Endothelial cell of umbilical vein (primary cell): ENCODE results near the gene GSPT1. TPM values are rescaled to one million over a fixed set of nuclear protein-coding genes. Genes with fewer than 3 reads are reported as not detected.

Experiments used
- BruUV-seq: library from RNA; stranded (reverse); fragments of 400-500 nt; replicated peaks from 2 replicates; lab custom pipeline; 2021; lab: Mats Ljungman, UMichigan
- CTCF ChIA-PET: fragments of 300-600, 350-600 bp; sonication (Branson Sonifier 250); formaldehyde crosslinking; loops from one replicate; lab custom pipeline; 2021; ENCODE audit warnings: antibody characterized with exemption, inconsistent platforms; lab: Charles Lee
- POLR2A ChIA-PET: fragments of 300-600, 350-600 bp; sonication (Branson Sonifier 250); formaldehyde crosslinking; loops from one replicate; lab custom pipeline; 2021; ENCODE audit warnings: antibody characterized with exemption, inconsistent platforms; lab: Charles Lee
- DNase-seq: peaks from one replicate; pipeline ENCODE4 v3.0.0-alpha.2; 2011; ENCODE audit warnings: low read depth, low spot score
- FAIRE-seq: peaks from 2 replicates; lab custom pipeline; 2011; peaks lifted over from hg19 to GRCh38; lab: Jason Lieb, UNC
- H2AFZ ChIP-seq: 2 replicates; pipeline ENCODE4 v1.6.0; 2012; ENCODE audit warnings: low read depth, low read length, control low read depth, inconsistent platforms
- H3K27ac ChIP-seq: 2 replicates; pipeline ENCODE4 v1.5.1; 2011; ENCODE audit warnings: low read depth, mild to moderate bottlenecking, control low read depth, low read length, moderate library complexity; ENCODE audit not compliant: insufficient read depth
- H3K27me3 ChIP-seq, 2 experiments: 2 replicates each; pipeline versions ENCODE4 v1.6.0 to v1.6.1; 2011; ENCODE audit warnings: low read length in 2 of 2, mixed read lengths in 1 of 2; ENCODE audit not compliant: control insufficient read depth in 2 of 2, insufficient read depth in 2 of 2
- H3K36me3 ChIP-seq, 2 experiments: 2 replicates in 1 of 2; 3 replicates in 1 of 2; pipeline ENCODE4 v1.5.1; 2011; ENCODE audit warnings: low read length in 2 of 2, mild to moderate bottlenecking in 1 of 2, moderate library complexity in 1 of 2; ENCODE audit not compliant: control insufficient read depth in 2 of 2, insufficient read depth in 2 of 2; ENCODE audit errors: extremely low read depth in 1 of 2
- H3K4me1 ChIP-seq: 3 replicates; pipeline ENCODE4 v1.5.1; 2011; ENCODE audit warnings: mild to moderate bottlenecking, low read length; ENCODE audit not compliant: control insufficient read depth, insufficient read depth; ENCODE audit errors: extremely low read depth
- H3K4me2 ChIP-seq: 2 replicates; pipeline ENCODE4 v1.6.1; 2011; ENCODE audit warnings: low read length, control low read depth, mixed read lengths; ENCODE audit not compliant: insufficient read depth
- H3K4me3 ChIP-seq, 3 experiments: fragments of 200-600 bp in 1 of 3; sonication (generic), shearing (Covaris generic) in 1 of 3; replicated peaks in 1 of 3; 2 replicates each; pipeline ENCODE4 v1.5.1; 2011 to 2016; ENCODE audit warnings: control low read depth in 3 of 3, low read length in 3 of 3, mild to moderate bottlenecking in 2 of 3, inconsistent platforms in 1 of 3, low read depth in 1 of 3, moderate library complexity in 1 of 3; ENCODE audit not compliant: insufficient read depth in 1 of 3
- H3K79me2 ChIP-seq: 2 replicates; pipeline ENCODE4 v1.6.0; 2012; ENCODE audit warnings: low read length, inconsistent platforms; ENCODE audit not compliant: control insufficient read depth, insufficient read depth
- H3K9ac ChIP-seq: replicated peaks from 2 replicates; pipeline ENCODE3; 2011; ENCODE audit warnings: low read length, control low read depth; ENCODE audit not compliant: insufficient read depth; ENCODE audit errors: extremely low read depth
- H3K9me1 ChIP-seq: replicated peaks from 3 replicates; pipeline ENCODE4 v1.6.0; 2011; ENCODE audit warnings: mild to moderate bottlenecking, low read length; ENCODE audit not compliant: control insufficient read depth, insufficient read depth; ENCODE audit errors: extremely low read depth
- H3K9me3 ChIP-seq: replicated peaks from 2 replicates; pipeline ENCODE4 v1.5.1; 2012; ENCODE audit warnings: low read length, inconsistent platforms; ENCODE audit not compliant: control insufficient read depth, insufficient read depth
- H4K20me1 ChIP-seq: replicated peaks from 2 replicates; pipeline ENCODE3; 2011; ENCODE audit warnings: mild to moderate bottlenecking, low read length; ENCODE audit not compliant: control insufficient read depth, insufficient read depth; ENCODE audit errors: extremely low read depth
- CTCF ChIP-seq, 2 donors: IDR thresholded peaks; 1 replicate in 1 of 2; 2 replicates in 1 of 2; pipeline ENCODE4 v1.5.1; 2011; ENCODE audit warnings: low read length in 2 of 2, mild to moderate bottlenecking in 2 of 2, moderate library complexity in 2 of 2, control low read depth in 1 of 2, inconsistent platforms in 1 of 2, low read depth in 1 of 2; ENCODE audit not compliant: insufficient read depth in 1 of 2; ENCODE audit errors: extremely low read depth in 1 of 2
- EZH2 ChIP-seq: IDR thresholded peaks from 2 replicates; pipeline ENCODE4 v1.6.1; 2012; ENCODE audit warnings: borderline replicate concordance, low read depth, mild to moderate bottlenecking, moderate library complexity, low read length, inconsistent platforms; ENCODE audit not compliant: severe bottlenecking
- FOS ChIP-seq: IDR thresholded peaks from 2 replicates; pipeline ENCODE4 v1.6.1; 2011; ENCODE audit warnings: mild to moderate bottlenecking, low read length, moderate library complexity, borderline replicate concordance; ENCODE audit not compliant: insufficient read depth
- GATA2 ChIP-seq: IDR thresholded peaks from 2 replicates; pipeline ENCODE4 v1.7.0; 2011; ENCODE audit warnings: low read depth, mild to moderate bottlenecking, moderate library complexity, mixed read lengths, low read length; ENCODE audit not compliant: insufficient read length, insufficient read depth
- JUN ChIP-seq: IDR thresholded peaks from 2 replicates; pipeline ENCODE4 v1.6.1; 2011; ENCODE audit warnings: borderline replicate concordance, low read depth; ENCODE audit not compliant: insufficient read length, insufficient read depth
- MAX ChIP-seq: IDR thresholded peaks from 2 replicates; pipeline ENCODE4 v1.6.1; 2011; ENCODE audit not compliant: insufficient read depth, insufficient read length
- MYC ChIP-seq: IDR thresholded peaks from one replicate; pipeline ENCODE4 v1.6.1; 2011; ENCODE audit warnings: mild to moderate bottlenecking, low read depth, low read length
- POLR2A ChIP-seq: IDR thresholded peaks from 2 replicates; pipeline ENCODE4 v1.6.1; 2012; ENCODE audit warnings: low read depth, mild to moderate bottlenecking, control low read depth, low read length
- POLR2AphosphoS5 ChIP-seq: IDR thresholded peaks from 2 replicates; pipeline ENCODE4 v1.6.1; 2012; ENCODE audit warnings: low read depth, mild to moderate bottlenecking, control low read depth, low read length, moderate library complexity; ENCODE audit not compliant: insufficient read depth
- dilution Hi-C: fragments of 300-500 bp; cut with MboI; formaldehyde crosslinking; loops from one replicate; pipeline ENCODE4 v1.15.0; 2019; ENCODE audit warnings: low sequenced_read_pairs; ENCODE audit not compliant: extremely low pct_ligation_motif_present
- intact Hi-C: fragments of 100-400 bp; cut with micrococcal nuclease; formaldehyde crosslinking; loops from one replicate; pipeline ENCODE4 v1.10.0; 2022
- polyA plus RNA-seq, 4 experiments: library from polyadenylated mRNA; depleted of rRNA in 3 of 4; stranded (reverse) in 3 of 4; unstranded in 1 of 4; fragments of >200 nt; gene quantifications; 2 replicates each; pipeline versions ENCODE4 v1.2.1 to v1.2.3, GENCODE V29; 2011 to 2012; ENCODE audit warnings: missing spikeins in 1 of 4
- total RNA-seq: library from RNA; stranded (reverse); gene quantifications from 2 replicates; pipeline ENCODE4 v1.2.3, GENCODE V29; 2021

GSPT1 gene
- total and polyA plus RNA-seq, 2 donors (not counting 3 experiments of a cell fraction or from before 2014, with no cell fraction given) = 40.3 to 152 TPM

- Histone ChIP-seq H3K27ac (no peak overlapping the region), H3K4me3 (no peak overlapping the region), H3K79me2 (no peaks in the 10 kb centered on the region), H3K9me1 (no peaks in the 10 kb centered on the region), H3K4me1 (no peaks in the 10 kb centered on the region), H3K27me3 (peaks cover 0 to 2% of the 10 kb centered on the region in 2 experiments), H3K9ac (no peak overlapping the region), H3K4me2 (no peak overlapping the region), H4K20me1 (no peaks in the 10 kb centered on the region), H3K36me3 (no peaks in the 10 kb centered on the region), H3K9me3 (no peaks in the 10 kb centered on the region), H2AFZ (no peak overlapping the region)
- dilution Hi-C loops = no loop called here
- POLR2A ChIA-PET = no interaction called here
- TF ChIP-seq POLR2A = no peak
- no peak for TF ChIP-seq MYC
- CTCF ChIA-PET = interaction anchor here (0.7 to 2.7 kb wide), 10 partner anchors 15 to 1925 kb away, joined by 3 to 124 read pairs (median 5); no protein-coding TSS in a partner anchor
- BruUV-seq = no TSS peak
- DNase-seq = no peak
- no peak for FAIRE-seq
- intact Hi-C loops = loop anchor here (1.0 kb wide), 1 partner anchor 119 kb away; no protein-coding TSS in a partner anchor
These were observed 33.1 kb upstream of the GSPT1 start for GRCh38 chr16:11948819-11949218.

- CTCF ChIA-PET = interaction anchor here (0.7 to 1.5 kb wide), 3 partner anchors 13 to 133 kb away, joined by 4 to 9 read pairs (median 4); no protein-coding TSS in a partner anchor
- BruUV-seq = no TSS peak
These were observed 30.7 kb upstream of the GSPT1 start for GRCh38 chr16:11946433-11946832.

More at GRCh38 chr16:11946433-11946832, 30.7 kb upstream of the GSPT1 start:
- peaks cover 0 to 2% of the 10 kb centered on the region in 2 experiments for H3K27me3 ChIP-seq
- POLR2A ChIA-PET = no interaction called here
- H3K4me3 ChIP-seq = no peak overlapping the region
- H3K36me3 ChIP-seq = no peaks in the 10 kb centered on the region
- FAIRE-seq (no peak), DNase-seq (no peak)
- no peak overlapping the region for H3K27ac ChIP-seq
- no peak overlapping the region for H3K4me2 ChIP-seq
- no peak overlapping the region for H2AFZ ChIP-seq
- no peaks in the 10 kb centered on the region for H3K4me1 ChIP-seq
- TF ChIP-seq FOS (no peak), JUN (no peak), EZH2 (no peak), POLR2A (no peak), POLR2AphosphoS5 (no peak), MYC (no peak), MAX (no peak), GATA2 (no peak), CTCF (IDR thresholded peaks at IDR 0.05; ENCODE audit: extremely low read depth in 1 of 2, insufficient read depth in 1 of 2, low read depth in 1 of 2, low read length in 2 of 2) (no peak)
- no peaks in the 10 kb centered on the region for H3K79me2 ChIP-seq
- no peaks in the 10 kb centered on the region for H3K9me1 ChIP-seq
- no peaks in the 10 kb centered on the region for H3K9me3 ChIP-seq
- H4K20me1 ChIP-seq = no peaks in the 10 kb centered on the region
- intact Hi-C loops = no loop called here
- H3K9ac ChIP-seq = no peak overlapping the region
- dilution Hi-C loops = no loop called here
